ENCODE measurements around the gene UBB. TPM values are rescaled to one million over a fixed set of nuclear protein-coding genes. Genes with fewer than 3 reads are reported as not detected.

Gene UBB
- polyA plus RNA-seq, 1 donor (not counting 4 experiments of a cell fraction or from before 2014, with no cell fraction given) = 533 TPM

GRCh38 chr17:16415031-16415924 is 34.4 kb downstream of the UBB start, which contains the start of gene TRPV2:
Gene TRPV2, plus strand, starts transcription at chr17:16415571. Its CDS starts 2,098 bp downstream, at chr17:16417669.
- no peaks in the 10 kb centered on the region for H3K79me2 ChIP-seq (ENCODE audit: control insufficient read depth, insufficient read depth, low read length)
- no peak within 1 kb of the TSS for H3K9ac ChIP-seq (ENCODE audit: control insufficient read depth, extremely low read depth, insufficient read depth, low read length)
- dilution Hi-C loops (cut with MboI; ENCODE audit: extremely low pct_ligation_motif_present, low sequenced_read_pairs) = no loop called here
- FAIRE-seq (no peak), DNase-seq (ENCODE audit: low read depth, low spot score) (no peak)
- no peaks in the 10 kb centered on the region for H3K9me3 ChIP-seq (ENCODE audit: control insufficient read depth, low read depth, low read length)
- H3K9me1 ChIP-seq (ENCODE audit: control insufficient read depth, extremely low read depth, insufficient read depth, low read length) = peaks cover 5% of the 10 kb centered on the region
- no peak within 1 kb of the TSS for H3K4me3 ChIP-seq (ENCODE audit: control insufficient read depth in 2 of 3, extremely low read depth in 1 of 3, insufficient read depth in 2 of 3, low read depth in 1 of 3, low read length in 3 of 3)
- H3K27me3 ChIP-seq (ENCODE audit: control insufficient read depth, extremely low read depth, insufficient read depth, low read length) = no peaks in the 10 kb centered on the region
- peaks cover 26% of the 10 kb centered on the region for H3K4me1 ChIP-seq (ENCODE audit: control insufficient read depth, extremely low read depth, insufficient read depth, low read length)
- no peaks in the 10 kb centered on the region for H4K20me1 ChIP-seq (ENCODE audit: control insufficient read depth, extremely low read depth, insufficient read depth, low read length)
- peak; percentile 34 to 63 (median 40) for TF ChIP-seq CTCF (optimal IDR thresholded peaks at IDR 0.05 in 1 of 3, IDR thresholded peaks at IDR 0.05 in 1 of 3, conservative IDR thresholded peaks at IDR 0.05 in 1 of 3; ENCODE audit: extremely low read depth in 1 of 3, insufficient read depth in 2 of 3, low read length in 3 of 3)
- no peak for TF ChIP-seq EZH2 (IDR thresholded peaks at IDR 0.05; ENCODE audit: low read length)
- no peak within 1 kb of the TSS for H3K27ac ChIP-seq (ENCODE audit: control insufficient read depth, insufficient read depth, low read length)
- no peaks in the 10 kb centered on the region for H3K36me3 ChIP-seq (ENCODE audit: control insufficient read depth in 2 of 2, extremely low read depth in 1 of 2, insufficient read depth in 2 of 2, low read length in 2 of 2)
- no peak within 1 kb of the TSS for H3K4me2 ChIP-seq (ENCODE audit: control insufficient read depth, extremely low read depth, insufficient read depth, low read depth, low read length)
- no peak within 1 kb of the TSS for H2AFZ ChIP-seq (ENCODE audit: control insufficient read depth, low read length)

GRCh38 chr17:16417399-16417798 is 36.5 kb downstream of the UBB start:
- H3K4me1 ChIP-seq (ENCODE audit: control insufficient read depth, extremely low read depth, insufficient read depth, low read length) = peaks cover 29% of the 10 kb centered on the region
- dilution Hi-C loops (cut with MboI; ENCODE audit: extremely low pct_ligation_motif_present, low sequenced_read_pairs) = no loop called here

More at GRCh38 chr17:16417399-16417798, 36.5 kb downstream of the UBB start:
- Histone ChIP-seq H4K20me1 (ENCODE audit: control insufficient read depth, extremely low read depth, insufficient read depth, low read length) (no peaks in the 10 kb centered on the region), H3K4me3 (ENCODE audit: control insufficient read depth in 2 of 3, extremely low read depth in 1 of 3, insufficient read depth in 2 of 3, low read depth in 1 of 3, low read length in 3 of 3) (no peak overlapping the region), H3K27ac (ENCODE audit: control insufficient read depth, insufficient read depth, low read length) (no peak overlapping the region), H2AFZ (ENCODE audit: control insufficient read depth, low read length) (no peak overlapping the region), H3K36me3 (ENCODE audit: control insufficient read depth in 2 of 2, extremely low read depth in 1 of 2, insufficient read depth in 2 of 2, low read length in 2 of 2) (no peaks in the 10 kb centered on the region), H3K9me3 (ENCODE audit: control insufficient read depth, low read depth, low read length) (no peaks in the 10 kb centered on the region), H3K79me2 (ENCODE audit: control insufficient read depth, insufficient read depth, low read length) (no peaks in the 10 kb centered on the region), H3K9me1 (ENCODE audit: control insufficient read depth, extremely low read depth, insufficient read depth, low read length) (peaks cover 5% of the 10 kb centered on the region), H3K9ac (ENCODE audit: control insufficient read depth, extremely low read depth, insufficient read depth, low read length) (no peak overlapping the region), H3K4me2 (ENCODE audit: control insufficient read depth, extremely low read depth, insufficient read depth, low read depth, low read length) (no peak overlapping the region), H3K27me3 (ENCODE audit: control insufficient read depth, extremely low read depth, insufficient read depth, low read length) (no peaks in the 10 kb centered on the region)
- DNase-seq (ENCODE audit: low read depth, low spot score) = no peak
- FAIRE-seq = no peak
- TF ChIP-seq CTCF (optimal IDR thresholded peaks at IDR 0.05 in 1 of 3, IDR thresholded peaks at IDR 0.05 in 1 of 3, conservative IDR thresholded peaks at IDR 0.05 in 1 of 3; ENCODE audit: extremely low read depth in 1 of 3, insufficient read depth in 2 of 3, low read length in 3 of 3) (no peak), EZH2 (IDR thresholded peaks at IDR 0.05; ENCODE audit: low read length) (no peak)

All from keratinocyte (primary cell).